ENCODE results near the gene PER2. TPM values are rescaled to one million over a fixed set of nuclear protein-coding genes. Genes with fewer than 3 reads are reported as not detected.

PER2 gene
- total and polyA plus RNA-seq, 10 of the 15 experiments (the other 5 are each of a cell fraction or from before 2014, with no cell fraction given), result 1.5 to 15.1 (median 4.6) TPM

GRCh38 chr2:238236571-238236970, 51.8 kb downstream of the PER2 start:
- Histone ChIP-seq H2AFZ (ENCODE audit: control insufficient read depth, low read depth, low read length) (no peak overlapping the region), H3K9me3 (replicated peaks; ENCODE audit: control insufficient read depth, insufficient read depth, low read length) (no peaks in the 10 kb centered on the region; the same call in 2 of the 3 replicates), H3K4me1 (ENCODE audit: control insufficient read depth, insufficient read depth, low read length) (peaks cover 3% of the 10 kb centered on the region; the same call in 1 of the 2 replicates), H3K79me2 (ENCODE audit: control insufficient read depth, insufficient read depth, low read length) (no peaks in the 10 kb centered on the region), H3K27ac (ENCODE audit: control insufficient read depth, insufficient read depth) (no peak overlapping the region), H4K20me1 (ENCODE audit: control insufficient read depth, insufficient read depth) (no peaks in the 10 kb centered on the region), H3K4me3 (no peak overlapping the region), H3K36me3 (ENCODE audit: control insufficient read depth in 2 of 2, insufficient read depth in 2 of 2, low read length in 1 of 2) (no peaks in the 10 kb centered on the region), H3K27me3 (replicated peaks in 1 of 2; ENCODE audit: control insufficient read depth in 2 of 2, insufficient read depth in 2 of 2, low read length in 1 of 2) (peaks cover 0 to 12% of the 10 kb centered on the region in 2 experiments), H3K9ac (ENCODE audit: control insufficient read depth, insufficient read depth, low read length) (no peak overlapping the region), H3K4me2 (ENCODE audit: control insufficient read depth, insufficient read depth) (no peak overlapping the region)
- ChIA-PET CTCF (interaction anchor here (1.2 to 1.8 kb wide), 2 partner anchors 19 to 27 kb away, joined by 3 to 4 read pairs; no protein-coding TSS in a partner anchor), RAD21 (ENCODE audit: unreplicated experiment) (no interaction called here), POLR2A (no interaction called here), SMC1A (ENCODE audit: uncharacterized antibody, unreplicated experiment) (no interaction called here)
- WGBS (ENCODE audit: insufficient coverage, insufficient replicate concordance, low lambda C conversion rate, missing lambda C conversion rate), result 52% methylated on average over 4 of the region's 4 CpGs
- in situ Hi-C loops (cut with MboI) (no loop called here), intact Hi-C loops (cut with micrococcal nuclease; ENCODE audit: unreplicated experiment) (no loop called here)
- DNase-seq (ENCODE audit: low read depth, low spot score) (no peak), FAIRE-seq (no peak), ATAC-seq (no peak)
- TF ChIP-seq CBX3 (IDR thresholded peaks at IDR 0.05; ENCODE audit: borderline replicate concordance, low read depth), result no peak
- no peak for TF ChIP-seq NFIC (IDR thresholded peaks at IDR 0.05; ENCODE audit: low read depth, low read length)
- BruUV-seq (replicated peaks), result no TSS peak

GRCh38 chr2:238235856-238236255, 52.6 kb downstream of the PER2 start:
- H3K27me3 ChIP-seq (replicated peaks in 1 of 2; ENCODE audit: control insufficient read depth in 2 of 2, insufficient read depth in 2 of 2, low read length in 1 of 2), result peaks cover 2 to 15% of the 10 kb centered on the region in 2 experiments
- no peak overlapping the region for H3K4me3 ChIP-seq
- no peaks in the 10 kb centered on the region for H3K36me3 ChIP-seq (ENCODE audit: control insufficient read depth in 2 of 2, insufficient read depth in 2 of 2, low read length in 1 of 2)
- no peak overlapping the region for H2AFZ ChIP-seq (ENCODE audit: control insufficient read depth, low read depth, low read length)
- DNase-seq (ENCODE audit: low read depth, low spot score) (no peak), ATAC-seq (no peak), FAIRE-seq (no peak)
- no peak overlapping the region for H3K27ac ChIP-seq (ENCODE audit: control insufficient read depth, insufficient read depth)
- H3K4me1 ChIP-seq (ENCODE audit: control insufficient read depth, insufficient read depth, low read length), result peaks cover 3% of the 10 kb centered on the region; the same call in 1 of the 2 replicates
- no peak overlapping the region for H3K4me2 ChIP-seq (ENCODE audit: control insufficient read depth, insufficient read depth)
- no TSS peak for BruUV-seq (replicated peaks)
- in situ Hi-C loops (cut with MboI), result no loop called here
- intact Hi-C loops (cut with micrococcal nuclease; ENCODE audit: unreplicated experiment), result no loop called here
- POLR2A ChIA-PET, result no interaction called here
- H3K9me3 ChIP-seq (replicated peaks; ENCODE audit: control insufficient read depth, insufficient read depth, low read length), result no peaks in the 10 kb centered on the region; the same call in 2 of the 3 replicates
- WGBS (ENCODE audit: insufficient coverage, insufficient replicate concordance, low lambda C conversion rate, missing lambda C conversion rate), result 63% methylated on average over 7 of the region's 7 CpGs
- no peak overlapping the region for H3K9ac ChIP-seq (ENCODE audit: control insufficient read depth, insufficient read depth, low read length)
- SMC1A ChIA-PET (ENCODE audit: uncharacterized antibody, unreplicated experiment), result no interaction called here
- CTCF ChIA-PET, result interaction anchor here (1.2 to 1.8 kb wide), 2 partner anchors 20 to 27 kb away, joined by 3 to 4 read pairs; no protein-coding TSS in a partner anchor
- no peaks in the 10 kb centered on the region for H4K20me1 ChIP-seq (ENCODE audit: control insufficient read depth, insufficient read depth)
- no peaks in the 10 kb centered on the region for H3K79me2 ChIP-seq (ENCODE audit: control insufficient read depth, insufficient read depth, low read length)
- RAD21 ChIA-PET (ENCODE audit: unreplicated experiment), result no interaction called here
- TF ChIP-seq SRF (IDR thresholded peaks at IDR 0.05; ENCODE audit: low read depth in 2 of 2, low read length in 2 of 2) (no peak), BCL3 (IDR thresholded peaks at IDR 0.05; ENCODE audit: borderline replicate concordance, insufficient read depth, low read depth, low read length, poor library complexity, severe bottlenecking) (no peak), CBX3 (IDR thresholded peaks at IDR 0.05; ENCODE audit: borderline replicate concordance, low read depth) (no peak), TCF7 (IDR thresholded peaks at IDR 0.05; ENCODE audit: borderline replicate concordance) (no peak), YBX1 (IDR thresholded peaks at IDR 0.05) (no peak), IRF3 (IDR thresholded peaks at IDR 0.05) (no peak), RUNX3 (IDR thresholded peaks at IDR 0.05; ENCODE audit: low read length) (no peak), ZBED1 (IDR thresholded peaks at IDR 0.05; ENCODE audit: borderline replicate concordance) (no peak), BRCA1 (IDR thresholded peaks at IDR 0.05; ENCODE audit: low read depth, low read length) (no peak), MEF2A (IDR thresholded peaks at IDR 0.05; ENCODE audit: insufficient read depth, low read depth, low read length) (no peak), HDAC6 (IDR thresholded peaks at IDR 0.05; ENCODE audit: unreplicated experiment) (no peak), ATF2 (IDR thresholded peaks at IDR 0.05; ENCODE audit: low read length) (no peak), CBX5 (IDR thresholded peaks at IDR 0.05; ENCODE audit: low read depth) (no peak), RFX5 (IDR thresholded peaks at IDR 0.05; ENCODE audit: low read depth, low read length) (no peak)

Data from GM12878 (cell line).